ENCODE results near the gene KIAA1671.

The KIAA1671 gene

GRCh38 chr22:25147642-25147928 lies 195.1 kb downstream of the KIAA1671 start:
- H4K20me1 ChIP-seq (ENCODE audit: low read depth, low read length): no peaks in the 10 kb centered on the region
- no peak overlapping the region for H3K4me3 ChIP-seq (ENCODE audit: insufficient read depth, low read length, poor library complexity, severe bottlenecking)
- no peaks in the 10 kb centered on the region for H3F3A ChIP-seq (ENCODE audit: insufficient read depth)
- TF ChIP-seq EZH2phosphoT487 (conservative IDR thresholded peaks at IDR 0.05; ENCODE audit: low read length) (no peak), CTCF (IDR thresholded peaks at IDR 0.05; ENCODE audit: insufficient read depth, low read length, poor library complexity, severe bottlenecking) (no peak)
- H3K9ac ChIP-seq (ENCODE audit: low read length): no peak overlapping the region
- H2AFZ ChIP-seq (ENCODE audit: low read depth, low read length, severe bottlenecking): no peak overlapping the region
- H3K79me2 ChIP-seq (ENCODE audit: insufficient read depth, low read length): no peaks in the 10 kb centered on the region
- H3K9me3 ChIP-seq (ENCODE audit: insufficient read depth, low read length): no peaks in the 10 kb centered on the region
- H3K36me3 ChIP-seq (ENCODE audit: low read length): no peaks in the 10 kb centered on the region
- no peaks in the 10 kb centered on the region for H3K9me2 ChIP-seq (replicated peaks; ENCODE audit: insufficient read depth, low read length)
- H3K27me3 ChIP-seq (ENCODE audit: low read length): no peaks in the 10 kb centered on the region
- no peak overlapping the region for H3K27ac ChIP-seq (ENCODE audit: low read depth, low read length)
- no peak overlapping the region for H3K4me2 ChIP-seq (ENCODE audit: low read depth, low read length, poor library complexity, severe bottlenecking)

- Histone ChIP-seq H2AFZ (ENCODE audit: low read depth, low read length, severe bottlenecking) (no peak overlapping the region), H3F3A (ENCODE audit: insufficient read depth) (no peaks in the 10 kb centered on the region), H3K9ac (ENCODE audit: low read length) (no peak overlapping the region), H3K4me3 (ENCODE audit: insufficient read depth, low read length, poor library complexity, severe bottlenecking) (no peak overlapping the region), H3K79me2 (ENCODE audit: insufficient read depth, low read length) (no peaks in the 10 kb centered on the region), H3K27me3 (ENCODE audit: low read length) (no peaks in the 10 kb centered on the region), H3K9me2 (replicated peaks; ENCODE audit: insufficient read depth, low read length) (no peaks in the 10 kb centered on the region), H3K27ac (ENCODE audit: low read depth, low read length) (no peak overlapping the region), H3K36me3 (ENCODE audit: low read length) (no peaks in the 10 kb centered on the region), H3K4me2 (ENCODE audit: low read depth, low read length, poor library complexity, severe bottlenecking) (no peak overlapping the region), H4K20me1 (ENCODE audit: low read depth, low read length) (no peaks in the 10 kb centered on the region), H3K9me3 (ENCODE audit: insufficient read depth, low read length) (no peaks in the 10 kb centered on the region)
- no peak for TF ChIP-seq EZH2phosphoT487 (conservative IDR thresholded peaks at IDR 0.05; ENCODE audit: low read length)
- no peak for TF ChIP-seq CTCF (IDR thresholded peaks at IDR 0.05; ENCODE audit: insufficient read depth, low read length, poor library complexity, severe bottlenecking)
Measured at GRCh38 chr22:25148149-25148691, 195.7 kb downstream of the KIAA1671 start.

- H3K79me2 ChIP-seq (ENCODE audit: insufficient read depth, low read length): no peaks in the 10 kb centered on the region
- no peaks in the 10 kb centered on the region for H3K9me3 ChIP-seq (ENCODE audit: insufficient read depth, low read length)
- no peak for TF ChIP-seq EZH2phosphoT487 (conservative IDR thresholded peaks at IDR 0.05; ENCODE audit: low read length)
- no peak for TF ChIP-seq CTCF (IDR thresholded peaks at IDR 0.05; ENCODE audit: insufficient read depth, low read length, poor library complexity, severe bottlenecking)
- H3K27me3 ChIP-seq (ENCODE audit: low read length): no peaks in the 10 kb centered on the region
- no peak overlapping the region for H3K27ac ChIP-seq (ENCODE audit: low read depth, low read length)
- H4K20me1 ChIP-seq (ENCODE audit: low read depth, low read length): no peaks in the 10 kb centered on the region
- no peak overlapping the region for H3K9ac ChIP-seq (ENCODE audit: low read length)
- H3F3A ChIP-seq (ENCODE audit: insufficient read depth): no peaks in the 10 kb centered on the region
- no peak overlapping the region for H3K4me2 ChIP-seq (ENCODE audit: low read depth, low read length, poor library complexity, severe bottlenecking)
- H3K4me3 ChIP-seq (ENCODE audit: insufficient read depth, low read length, poor library complexity, severe bottlenecking): no peak overlapping the region
- H3K9me2 ChIP-seq (replicated peaks; ENCODE audit: insufficient read depth, low read length): no peaks in the 10 kb centered on the region
- H3K36me3 ChIP-seq (ENCODE audit: low read length): no peaks in the 10 kb centered on the region
- H2AFZ ChIP-seq (ENCODE audit: low read depth, low read length, severe bottlenecking): no peak overlapping the region
Measured at GRCh38 chr22:25149014-25149413, 196.5 kb downstream of the KIAA1671 start.

Data from SU-DHL-6 (cell line).